HCT116 (cell line): ENCODE data around the gene PCBP1. TPM values are rescaled to one million over a fixed set of nuclear protein-coding genes. Genes with fewer than 3 reads are reported as not detected.

Experiments used
- ATAC-seq: fragments of 200-7000 bp; cut with Tn5 transposase; 2 replicates; pipeline ENCODE4 v1.9.1; 2020; ENCODE audit warnings: mild to moderate bottlenecking, moderate library complexity
- BruUV-seq: library from RNA; stranded (reverse); fragments of 400-500 nt; replicated peaks from 2 replicates; lab custom pipeline; 2021; lab: Mats Ljungman, UMichigan
- CTCF ChIA-PET: fragments of 300-600 bp; sonication (Branson Sonifier 250); formaldehyde crosslinking; loops from one replicate; lab custom pipeline; 2021; ENCODE audit warnings: antibody characterized with exemption; lab: Charles Lee
- POLR2A ChIA-PET: fragments of 300-600, 350-600 bp; sonication (Branson Sonifier 250); formaldehyde crosslinking; loops from one replicate; lab custom pipeline; 2021; ENCODE audit warnings: antibody characterized with exemption; lab: Charles Lee
- RAD21 ChIA-PET, 2 experiments: fragments of 300-600 bp; sonication (Branson Sonifier 250); formaldehyde crosslinking; loops; one replicate each; lab custom pipeline; 2023; ENCODE audit warnings: low total read pairs in 2 of 2; ENCODE audit not compliant: uncharacterized antibody in 2 of 2, unreplicated experiment in 2 of 2, low non-redundant PET in 1 of 2; lab: Charles Lee
- DNase-seq: peaks from one replicate; pipeline ENCODE4 v3.0.0-alpha.2; 2010; ENCODE audit warnings: low read depth, low spot score
- H2AFZ ChIP-seq: fragments of 200-600 bp; shearing (Covaris generic), sonication (generic); 2 replicates; pipeline ENCODE4 v1.6.1; 2017; ENCODE audit warnings: low read depth, mixed run types, mixed read lengths, antibody characterized with exemption, low read length; ENCODE audit not compliant: poor library complexity, severe bottlenecking
- H3K27ac ChIP-seq: 2 replicates; pipeline ENCODE4 v1.5.1; 2012; ENCODE audit warnings: low read depth, low read length
- H3K27me3 ChIP-seq: fragments of 200-600 bp; sonication (generic); 2 replicates; pipeline ENCODE4 v1.6.1; 2016; ENCODE audit warnings: mixed run types, low read length, mixed read lengths; ENCODE audit not compliant: insufficient read depth
- H3K36me3 ChIP-seq, 2 experiments: fragments of 200-500 bp in 1 of 2; fragments of 200-600 bp in 1 of 2; sonication (Bioruptor generic) in 1 of 2; sonication (generic) in 1 of 2; 2 replicates each; pipeline versions ENCODE4 v1.5.1 to v1.6.1; 2014 to 2016; ENCODE audit warnings: low read length in 2 of 2, inconsistent platforms in 1 of 2, mixed read lengths in 1 of 2, mixed run types in 1 of 2; ENCODE audit not compliant: insufficient read depth in 2 of 2, control insufficient read depth in 1 of 2
- H3K4me1 ChIP-seq, 2 experiments: fragments of 200-600 bp in 1 of 2; sonication (generic) in 1 of 2; 2 replicates each; pipeline versions ENCODE4 v1.5.1 to v1.6.1; 2012 to 2017; ENCODE audit warnings: low read length in 2 of 2, inconsistent platforms in 1 of 2, mild to moderate bottlenecking in 1 of 2, mixed read lengths in 1 of 2, mixed run types in 1 of 2, moderate library complexity in 1 of 2; ENCODE audit not compliant: insufficient read depth in 2 of 2, control insufficient read depth in 1 of 2
- H3K4me2 ChIP-seq: fragments of 200-600 bp; sonication (generic); 2 replicates; pipeline ENCODE4 v1.6.1; 2017; ENCODE audit warnings: mixed run types, low read length, mixed read lengths
- H3K4me3 ChIP-seq, 2 experiments: fragments of 200-600 bp in 1 of 2; sonication (generic) in 1 of 2; replicated peaks in 1 of 2; 2 replicates each; pipeline ENCODE4 v1.5.1; 2011 to 2016; ENCODE audit warnings: low read length in 2 of 2, control low read depth in 1 of 2, low read depth in 1 of 2, mild to moderate bottlenecking in 1 of 2, mixed read lengths in 1 of 2, mixed run types in 1 of 2
- H3K79me2 ChIP-seq: fragments of 200-600 bp; sonication (generic); 2 replicates; pipeline ENCODE4 v1.6.1; 2017; ENCODE audit warnings: mild to moderate bottlenecking, mixed run types, low read length, moderate library complexity, mixed read lengths; ENCODE audit not compliant: insufficient read depth
- H3K9ac ChIP-seq: fragments of 200-600 bp; sonication (generic); 2 replicates; pipeline ENCODE4 v1.6.1; 2016; ENCODE audit warnings: low read length, mixed read lengths
- H3K9me2 ChIP-seq: fragments of 200-600 bp; sonication (generic), shearing (Covaris generic); 2 replicates; pipeline ENCODE4 v1.6.1; 2017; ENCODE audit warnings: mixed run types, mild to moderate bottlenecking, moderate library complexity; ENCODE audit not compliant: insufficient read depth
- H3K9me3 ChIP-seq, 2 experiments: fragments of 200-500 bp in 1 of 2; fragments of 200-600 bp in 1 of 2; sonication (Bioruptor generic) in 1 of 2; sonication (generic) in 1 of 2; 2 replicates each; pipeline ENCODE4 v1.6.1; 2014 to 2017; ENCODE audit warnings: low read length in 2 of 2, mixed read lengths in 2 of 2, inconsistent platforms in 1 of 2, low read depth in 1 of 2, mild to moderate bottlenecking in 1 of 2, mixed run types in 1 of 2, moderate library complexity in 1 of 2; ENCODE audit not compliant: control insufficient read depth in 1 of 2, insufficient read depth in 1 of 2
- H4K20me1 ChIP-seq: fragments of 200-600 bp; sonication (generic), shearing (Covaris generic); 2 replicates; pipeline ENCODE4 v1.6.1; 2017; ENCODE audit warnings: mixed run types, mild to moderate bottlenecking, moderate library complexity; ENCODE audit not compliant: insufficient read depth
- ATF3 ChIP-seq: IDR thresholded peaks from 2 replicates; pipeline ENCODE4 v1.6.1; 2012
- CBX3 ChIP-seq: IDR thresholded peaks from 2 replicates; pipeline ENCODE4 v1.6.1; 2012; ENCODE audit warnings: low read depth
- ELF1 ChIP-seq: IDR thresholded peaks from 2 replicates; pipeline ENCODE4 v1.6.1; 2012; ENCODE audit warnings: low read depth, borderline replicate concordance
- JUND ChIP-seq: IDR thresholded peaks from 2 replicates; pipeline ENCODE4 v1.6.1; 2012
- MAX ChIP-seq: IDR thresholded peaks from 2 replicates; pipeline ENCODE4 v1.6.1; 2012
- POLR2A ChIP-seq: IDR thresholded peaks from 2 replicates; pipeline ENCODE4 v1.7.0; 2011; ENCODE audit warnings: borderline replicate concordance; ENCODE audit not compliant: insufficient read depth, insufficient read length; ENCODE audit errors: extremely low read depth
- POLR2AphosphoS5 ChIP-seq: IDR thresholded peaks from 2 replicates; pipeline ENCODE4 v1.6.1; 2011; ENCODE audit warnings: mild to moderate bottlenecking, low read depth, low read length, moderate library complexity
- REST ChIP-seq: IDR thresholded peaks from 2 replicates; pipeline ENCODE4 v1.6.1; 2012; ENCODE audit warnings: low read depth
- SRF ChIP-seq: IDR thresholded peaks from 2 replicates; pipeline ENCODE4 v1.6.1; 2012; ENCODE audit warnings: low read depth
- YY1 ChIP-seq: IDR thresholded peaks from 2 replicates; pipeline ENCODE4 v1.6.1; 2011; ENCODE audit warnings: low read length, low read depth, moderate library complexity, mild to moderate bottlenecking; ENCODE audit not compliant: insufficient replicate concordance; ENCODE audit errors: extremely low read depth
- ZBTB33 ChIP-seq: IDR thresholded peaks from 2 replicates; pipeline ENCODE4 v1.6.1; 2011; ENCODE audit warnings: mild to moderate bottlenecking, low read length, moderate library complexity; ENCODE audit not compliant: insufficient replicate concordance; ENCODE audit errors: extremely low read depth
- ZNF274 ChIP-seq: fragments of 200-500 bp; sonication (Bioruptor generic); IDR thresholded peaks from 2 replicates; pipeline ENCODE4 v1.6.1; 2014; ENCODE audit warnings: mild to moderate bottlenecking, low read depth, low read length, inconsistent platforms
- intact Hi-C: fragments of 100-400 bp; cut with micrococcal nuclease; formaldehyde crosslinking; loops from 2 replicates; pipeline ENCODE4 v1.10.0; 2022
- total RNA-seq: library from RNA; stranded (reverse); gene quantifications from one replicate; pipeline ENCODE4 v1.2.1, GENCODE V29; 2021; ENCODE audit not compliant: unreplicated experiment

The PCBP1 gene
- total RNA-seq, 1 experiment from 2014 or later: 256 TPM

- no TSS peak for BruUV-seq
These were observed 10.8 kb downstream of the PCBP1 start for GRCh38 chr2:70098032-70098431.

More at GRCh38 chr2:70098032-70098431, 10.8 kb downstream of the PCBP1 start:
- CTCF ChIA-PET: no interaction called here
- Histone ChIP-seq H3K27me3 (no peaks in the 10 kb centered on the region), H3K9me3 (no peaks in the 10 kb centered on the region), H3K27ac (no peak overlapping the region), H3K79me2 (no peaks in the 10 kb centered on the region)
- intact Hi-C loops: no loop called here
- no peak for TF ChIP-seq REST
- no peak for TF ChIP-seq MAX
- TF ChIP-seq SRF: no peak
- no peak for TF ChIP-seq POLR2AphosphoS5
- TF ChIP-seq CBX3: no peak
- TF ChIP-seq ZBTB33: no peak
- TF ChIP-seq ELF1: no peak
- TF ChIP-seq POLR2A: no peak
- no peak for TF ChIP-seq JUND
- TF ChIP-seq YY1: no peak
- no peak for TF ChIP-seq ZNF274
- no peak for TF ChIP-seq ATF3
- TF ChIP-seq, all 23 proteins: peak for 0
- no peaks in the 10 kb centered on the region for H4K20me1 ChIP-seq
- ChIA-PET RAD21 (no interaction called here), POLR2A (interaction anchor here (1.6 kb wide), 1 partner anchor 11 kb away, joined by 4 read pairs; no protein-coding TSS in a partner anchor)
- H3K4me1 ChIP-seq: no peaks in the 10 kb centered on the region; a peak in 2 of 4 replicates
- DNase-seq: no peak
- no peak for ATAC-seq
- H3K4me3 ChIP-seq: no peak overlapping the region
- no peaks in the 10 kb centered on the region for H3K9me2 ChIP-seq
- no peak overlapping the region for H2AFZ ChIP-seq
- no peak overlapping the region for H3K9ac ChIP-seq
- no peaks in the 10 kb centered on the region for H3K36me3 ChIP-seq
- H3K4me2 ChIP-seq: no peak overlapping the region
